PC-3 (cell line): ENCODE results near the gene MB. TPM values are rescaled to one million over a fixed set of nuclear protein-coding genes. Genes with fewer than 3 reads are reported as not detected.

ENCODE experiments used
- ATAC-seq: fragments of 200-7000 bp; cut with Tn5 transposase; 2 replicates; pipeline ENCODE4 v1.9.1; 2020; ENCODE audit warnings: mild to moderate bottlenecking, moderate library complexity
- BruUV-seq: library from RNA; stranded (reverse); fragments of 400-500 nt; replicated peaks from 2 replicates; lab custom pipeline; 2021; lab: Mats Ljungman, UMichigan
- CTCF ChIA-PET: fragments of 300-600 bp; sonication (Branson Sonifier 250); formaldehyde crosslinking; loops from one replicate; lab custom pipeline; 2022; ENCODE audit warnings: antibody characterized with exemption; lab: Charles Lee
- POLR2A ChIA-PET: fragments of 300-600 bp; sonication (Branson Sonifier 250); formaldehyde crosslinking; loops from one replicate; lab custom pipeline; 2022; ENCODE audit warnings: antibody characterized with exemption; ENCODE audit not compliant: unreplicated experiment; lab: Charles Lee
- DNase-seq: peaks from one replicate; pipeline ENCODE4 v3.0.0-alpha.2; 2015
- H2AFZ ChIP-seq: fragments of 300-600 bp; sonication (generic); 2 replicates; pipeline ENCODE4 v1.6.0; 2016; ENCODE audit warnings: antibody characterized with exemption, low read length
- H3F3A ChIP-seq: fragments of 300-600 bp; sonication (generic); one replicate; pipeline ENCODE4 v1.6.0; 2017; ENCODE audit warnings: antibody characterized with exemption, low read length, control low read depth, mild to moderate bottlenecking; ENCODE audit not compliant: unreplicated experiment
- H3K27ac ChIP-seq: fragments of 300-600 bp; sonication (generic); 2 replicates; pipeline ENCODE4 v1.5.1; 2016; ENCODE audit warnings: mild to moderate bottlenecking, low read length
- H3K27me3 ChIP-seq: fragments of 300-600 bp; sonication (generic); 2 replicates; pipeline ENCODE4 v1.6.1; 2016; ENCODE audit warnings: low read length, mixed read lengths
- H3K36me3 ChIP-seq: fragments of 300-600 bp; sonication (generic); 2 replicates; pipeline ENCODE4 v1.6.1; 2016; ENCODE audit warnings: low read depth, mixed run types, low read length, mixed read lengths
- H3K4me1 ChIP-seq: fragments of 300-600 bp; sonication (generic); 2 replicates; pipeline ENCODE4 v1.5.1; 2016; ENCODE audit warnings: low read length; ENCODE audit not compliant: insufficient read depth
- H3K4me2 ChIP-seq: fragments of 300-600 bp; sonication (generic); 2 replicates; pipeline ENCODE4 v1.6.0; 2016; ENCODE audit warnings: low read length
- H3K4me3 ChIP-seq: fragments of 300-600 bp; sonication (generic); 2 replicates; pipeline ENCODE4 v1.5.1; 2016; ENCODE audit warnings: mild to moderate bottlenecking, low read length, mixed read lengths
- H3K79me2 ChIP-seq: fragments of 300-600 bp; sonication (generic); 2 replicates; pipeline ENCODE4 v1.6.1; 2017; ENCODE audit warnings: low read length, mixed read lengths
- H3K9ac ChIP-seq: fragments of 300-600 bp; sonication (generic); 2 replicates; pipeline ENCODE4 v1.6.0; 2016; ENCODE audit warnings: mild to moderate bottlenecking, low read length
- H3K9me2 ChIP-seq: fragments of 300-600 bp; sonication (generic); replicated peaks from 2 replicates; pipeline ENCODE4 v1.6.1; 2016; ENCODE audit warnings: mixed run types, low read length, mixed read lengths
- H3K9me3 ChIP-seq: fragments of 300-600 bp; sonication (generic); 2 replicates; pipeline ENCODE4 v1.6.1; 2016; ENCODE audit warnings: low read length, mixed read lengths
- H4K20me1 ChIP-seq: fragments of 300-600 bp; sonication (generic); 2 replicates; pipeline ENCODE4 v1.6.1; 2016; ENCODE audit warnings: low read length, mixed read lengths
- CTCF ChIP-seq: fragments of 300-600 bp; sonication (generic); conservative IDR thresholded peaks from 2 replicates; pipeline ENCODE4 v1.5.1; 2017; ENCODE audit warnings: antibody characterized with exemption, low read depth, mild to moderate bottlenecking, low read length
- EZH2 ChIP-seq: fragments of 300-600 bp; sonication (generic); IDR thresholded peaks from one replicate; pipeline ENCODE4 v1.6.1; 2017; ENCODE audit warnings: antibody characterized with exemption, mild to moderate bottlenecking, low read length; ENCODE audit not compliant: unreplicated experiment
- EZH2phosphoT487 ChIP-seq: fragments of 300-600 bp; sonication (generic); IDR thresholded peaks from 2 replicates; pipeline ENCODE4 v1.6.1; 2018; ENCODE audit warnings: mild to moderate bottlenecking, antibody characterized with exemption, low read length, borderline replicate concordance
- intact Hi-C: fragments of 100-400 bp; cut with micrococcal nuclease; formaldehyde crosslinking; loops from 2 replicates; pipeline ENCODE4 v1.9.0; 2023
- total RNA-seq: library from RNA; depleted of rRNA; stranded (reverse); fragments of >200 nt; gene quantifications from 2 replicates; pipeline ENCODE4 v1.2.3, GENCODE V29; 2014

Gene MB
- total RNA-seq, 1 experiment from 2014 or later: 14.6 TPM

- BruUV-seq: no TSS peak
- no peak overlapping the region for H3K4me2 ChIP-seq
Measured at GRCh38 chr22:35618427-35619223, 1.5 kb upstream of the MB start.

GRCh38 chr22:35616043-35616442 lies 1.1 kb downstream of the MB start:
- Histone ChIP-seq H3K27me3 (no peaks in the 10 kb centered on the region), H3K9me3 (no peaks in the 10 kb centered on the region), H3K36me3 (no peaks in the 10 kb centered on the region), H3K4me1 (peaks cover 1% of the 10 kb centered on the region; the same call in 1 of the 2 replicates), H4K20me1 (no peaks in the 10 kb centered on the region), H3K4me3 (no peak overlapping the region), H3K79me2 (no peaks in the 10 kb centered on the region), H3F3A (no peaks in the 10 kb centered on the region), H3K27ac (no peak overlapping the region), H3K9me2 (no peaks in the 10 kb centered on the region), H3K4me2 (no peak overlapping the region), H2AFZ (no peak overlapping the region), H3K9ac (no peak overlapping the region)
- no peak for TF ChIP-seq CTCF
- no peak for TF ChIP-seq EZH2phosphoT487
- TF ChIP-seq EZH2: no peak
- no peak for DNase-seq
- POLR2A ChIA-PET: no interaction called here
- BruUV-seq: no TSS peak
- ATAC-seq: no peak
- CTCF ChIA-PET: no interaction called here
- intact Hi-C loops: no loop called here

More at GRCh38 chr22:35618427-35619223, 1.5 kb upstream of the MB start:
- POLR2A ChIA-PET: no interaction called here
- intact Hi-C loops: no loop called here
- no peak overlapping the region for H3K9ac ChIP-seq
- no peak overlapping the region for H3K27ac ChIP-seq
- no peaks in the 10 kb centered on the region for H3K79me2 ChIP-seq
- H4K20me1 ChIP-seq: no peaks in the 10 kb centered on the region
- CTCF ChIA-PET: no interaction called here
- ATAC-seq (no peak), DNase-seq (no peak)
- no peaks in the 10 kb centered on the region for H3K27me3 ChIP-seq
- TF ChIP-seq EZH2phosphoT487: no peak
- no peak for TF ChIP-seq CTCF
- TF ChIP-seq EZH2: no peak
- no peak overlapping the region for H2AFZ ChIP-seq
- H3K4me3 ChIP-seq: no peak overlapping the region
- peaks cover 22% of the 10 kb centered on the region for H3K4me1 ChIP-seq
- H3K9me2 ChIP-seq: no peaks in the 10 kb centered on the region
- H3F3A ChIP-seq: no peaks in the 10 kb centered on the region
- no peaks in the 10 kb centered on the region for H3K9me3 ChIP-seq
- H3K36me3 ChIP-seq: no peaks in the 10 kb centered on the region

GRCh38 chr22:35615156-35615555 lies 2.0 kb downstream of the MB start:
- no peak overlapping the region for H3K9ac ChIP-seq
- ATAC-seq (no peak), DNase-seq (no peak)
- no peaks in the 10 kb centered on the region for H3K27me3 ChIP-seq
- no peaks in the 10 kb centered on the region for H3K9me2 ChIP-seq
- no TSS peak for BruUV-seq
- H3K9me3 ChIP-seq: no peaks in the 10 kb centered on the region
- H3F3A ChIP-seq: no peaks in the 10 kb centered on the region
- H3K4me1 ChIP-seq: no peaks in the 10 kb centered on the region
- ChIA-PET CTCF (no interaction called here), POLR2A (no interaction called here)
- intact Hi-C loops: no loop called here
- H3K27ac ChIP-seq: no peak overlapping the region
- no peak overlapping the region for H3K4me3 ChIP-seq
- H3K79me2 ChIP-seq: no peaks in the 10 kb centered on the region
- no peak overlapping the region for H2AFZ ChIP-seq
- no peaks in the 10 kb centered on the region for H3K36me3 ChIP-seq
- no peak for TF ChIP-seq EZH2
- H4K20me1 ChIP-seq: no peaks in the 10 kb centered on the region
- no peak overlapping the region for H3K4me2 ChIP-seq
